Measurements from ENCODE around the gene TAF6. TPM values are rescaled to one million over a fixed set of nuclear protein-coding genes. Genes with fewer than 3 reads are reported as not detected.

TAF6 gene
- total and polyA plus RNA-seq, 2 donors (not counting 1 experiment from before 2014, with no cell fraction given): 16.2 to 41.5 TPM

- no peaks in the 10 kb centered on the region for H3K9me3 ChIP-seq (ENCODE audit: control insufficient read depth, insufficient read depth, low read depth, low read length)
- DNase-seq (ENCODE audit: low read depth in 2 of 2): peak; percentile 92 to 99
- TF ChIP-seq CTCF (conservative IDR thresholded peaks at IDR 0.05 in 1 of 2, IDR thresholded peaks at IDR 0.05 in 1 of 2; ENCODE audit: low read depth in 1 of 2, low read length in 2 of 2) (no peak), EZH2 (IDR thresholded peaks at IDR 0.05; ENCODE audit: low read length, missing control alignments) (no peak)
- H3K27ac ChIP-seq (ENCODE audit: insufficient read depth, low read length): peak overlapping the region; percentile 87
- no peak overlapping the region for H2AFZ ChIP-seq (ENCODE audit: low read length)
- no peaks in the 10 kb centered on the region for H4K20me1 ChIP-seq (ENCODE audit: control insufficient read depth, extremely low read depth, insufficient read depth, low read length)
- H3K4me2 ChIP-seq (ENCODE audit: extremely low read depth, insufficient read depth, low read length): peak overlapping the region; percentile 42
- peaks cover 22% of the 10 kb centered on the region for H3K36me3 ChIP-seq (ENCODE audit: control insufficient read depth, insufficient read depth, low read length)
- H3K4me3 ChIP-seq (replicated peaks in 1 of 4; ENCODE audit: control extremely low read depth in 1 of 4, insufficient read depth in 1 of 4, low read depth in 3 of 4, low read length in 4 of 4): peak overlapping the region in 2 of 4 experiments; percentile 23 to 81
- peaks cover 22% of the 10 kb centered on the region for H3K79me2 ChIP-seq (ENCODE audit: control insufficient read depth, insufficient read depth, low read length)
- no peak overlapping the region for H3K9ac ChIP-seq (ENCODE audit: insufficient read depth, low read length)
- no peaks in the 10 kb centered on the region for H3K27me3 ChIP-seq (ENCODE audit: control insufficient read depth, insufficient read depth, low read length)
- H3K4me1 ChIP-seq (ENCODE audit: control insufficient read depth, extremely low read depth, insufficient read depth, low read length): peaks cover 7% of the 10 kb centered on the region
Measured at GRCh38 chr7:100102950-100103840, 16.0 kb downstream of the TAF6 start.

GRCh38 chr7:100101016-100101862 lies 17.9 kb downstream of the TAF6 start, which contains the start of the genes AP4M1 and MCM7:
Gene AP4M1, plus strand, starts transcription at chr7:100101643. Its CDS starts 72 bp downstream, at chr7:100101715.
Gene MCM7, minus strand, starts transcription at chr7:100101397. Its CDS starts 103 bp downstream, at chr7:100101294.
- peak within 1 kb of the TSS; percentile 77 for H3K9ac ChIP-seq (ENCODE audit: insufficient read depth, low read length)
- H2AFZ ChIP-seq (ENCODE audit: low read length): peak within 1 kb of the TSS; percentile 58
- no peaks in the 10 kb centered on the region for H4K20me1 ChIP-seq (ENCODE audit: control insufficient read depth, extremely low read depth, insufficient read depth, low read length)
- H3K36me3 ChIP-seq (ENCODE audit: control insufficient read depth, insufficient read depth, low read length): peaks cover 22% of the 10 kb centered on the region
- H3K4me1 ChIP-seq (ENCODE audit: control insufficient read depth, extremely low read depth, insufficient read depth, low read length): peaks cover 7% of the 10 kb centered on the region
- H3K27me3 ChIP-seq (ENCODE audit: control insufficient read depth, insufficient read depth, low read length): no peaks in the 10 kb centered on the region
- H3K4me2 ChIP-seq (ENCODE audit: extremely low read depth, insufficient read depth, low read length): peak within 1 kb of the TSS; percentile 89
- H3K27ac ChIP-seq (ENCODE audit: insufficient read depth, low read length): peak within 1 kb of the TSS; percentile 87
- no peak for TF ChIP-seq CTCF (conservative IDR thresholded peaks at IDR 0.05 in 1 of 2, IDR thresholded peaks at IDR 0.05 in 1 of 2; ENCODE audit: low read depth in 1 of 2, low read length in 2 of 2)
- peak within 1 kb of the TSS; percentile 77 to 90 (median 84) for H3K4me3 ChIP-seq (replicated peaks in 1 of 4; ENCODE audit: control extremely low read depth in 1 of 4, insufficient read depth in 1 of 4, low read depth in 3 of 4, low read length in 4 of 4)
- no peaks in the 10 kb centered on the region for H3K9me3 ChIP-seq (ENCODE audit: control insufficient read depth, insufficient read depth, low read depth, low read length)
- peak; percentile 99 for DNase-seq (ENCODE audit: low read depth in 2 of 2)
- H3K79me2 ChIP-seq (ENCODE audit: control insufficient read depth, insufficient read depth, low read length): peaks cover 30% of the 10 kb centered on the region
